Loucy (cell line): ENCODE results near the gene TRMU.

Experiments
- CTCF ChIP-seq: fragments of 200-600 bp; sonication (generic); conservative IDR thresholded peaks from 2 replicates; pipeline ENCODE4 v1.5.1; 2014; ENCODE audit warnings: mild to moderate bottlenecking, antibody characterized with exemption, low read length
- EZH2phosphoT487 ChIP-seq: fragments of 200-600 bp; IDR thresholded peaks from 2 replicates; pipeline ENCODE4 v1.6.1; 2018; ENCODE audit warnings: antibody characterized with exemption, mild to moderate bottlenecking, moderate library complexity, borderline replicate concordance

GRCh38 chr22:46399251-46400024, 63.9 kb downstream of the TRMU start:
- no peak for TF ChIP-seq CTCF
- TF ChIP-seq EZH2phosphoT487, result no peak
